Measurements from ENCODE around the gene VIPR2. TPM values are rescaled to one million over a fixed set of nuclear protein-coding genes. Genes with fewer than 3 reads are reported as not detected.
"Not testable (repeated sequence)": the region's sequence is repeated elsewhere in the genome, so short reads cannot be mapped to it uniquely, and the experiment has no call there.

Gene VIPR2
- total RNA-seq, 2 donors from 2014 or later, result 10.9 to 18.2 TPM

DNA sequence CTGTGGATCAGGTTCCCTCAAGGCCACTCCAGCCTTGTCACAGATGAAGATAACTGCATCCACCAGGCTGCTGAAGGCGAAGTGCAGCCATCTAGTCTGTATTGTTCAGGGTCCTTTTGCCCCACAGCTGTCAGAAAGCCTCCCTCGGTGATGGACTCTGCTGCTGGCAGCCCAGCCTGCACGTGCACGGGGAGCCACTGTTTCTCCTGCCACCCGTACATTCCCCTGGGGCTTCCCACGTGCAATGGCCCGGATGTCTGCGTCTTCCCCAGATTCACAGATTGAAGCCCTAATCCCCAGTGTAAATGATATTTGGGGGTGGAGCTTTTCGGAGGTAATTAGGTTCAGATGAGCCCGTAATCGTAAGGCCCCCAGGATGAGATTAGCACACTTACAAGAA, 46.6 kb upstream of the VIPR2 start:
- H3K27ac ChIP-seq, result no peak overlapping the region
- DNase-seq (no peak), ATAC-seq (no peak)
- TF ChIP-seq, protein P1, sequence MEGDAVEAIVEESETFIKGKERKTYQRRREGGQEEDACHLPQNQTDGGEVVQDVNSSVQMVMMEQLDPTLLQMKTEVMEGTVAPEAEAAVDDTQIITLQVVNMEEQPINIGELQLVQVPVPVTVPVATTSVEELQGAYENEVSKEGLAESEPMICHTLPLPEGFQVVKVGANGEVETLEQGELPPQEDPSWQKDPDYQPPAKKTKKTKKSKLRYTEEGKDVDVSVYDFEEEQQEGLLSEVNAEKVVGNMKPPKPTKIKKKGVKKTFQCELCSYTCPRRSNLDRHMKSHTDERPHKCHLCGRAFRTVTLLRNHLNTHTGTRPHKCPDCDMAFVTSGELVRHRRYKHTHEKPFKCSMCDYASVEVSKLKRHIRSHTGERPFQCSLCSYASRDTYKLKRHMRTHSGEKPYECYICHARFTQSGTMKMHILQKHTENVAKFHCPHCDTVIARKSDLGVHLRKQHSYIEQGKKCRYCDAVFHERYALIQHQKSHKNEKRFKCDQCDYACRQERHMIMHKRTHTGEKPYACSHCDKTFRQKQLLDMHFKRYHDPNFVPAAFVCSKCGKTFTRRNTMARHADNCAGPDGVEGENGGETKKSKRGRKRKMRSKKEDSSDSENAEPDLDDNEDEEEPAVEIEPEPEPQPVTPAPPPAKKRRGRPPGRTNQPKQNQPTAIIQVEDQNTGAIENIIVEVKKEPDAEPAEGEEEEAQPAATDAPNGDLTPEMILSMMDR (IDR thresholded peaks at IDR 0.05), result no peak
- no peak for TF ChIP-seq POLR2A (IDR thresholded peaks at IDR 0.05)
- H3K4me1 ChIP-seq, result no peaks in the 10 kb centered on the region
- 66 to 76% methylated on average over 8 to 11 of the region's 11 CpGs for WGBS, 2 donors
- intact Hi-C loops (cut with DNase I), result no loop called here
- H3K9me3 ChIP-seq, result no peaks in the 10 kb centered on the region
- no peak overlapping the region for H3K4me3 ChIP-seq
- no peaks in the 10 kb centered on the region for H3K27me3 ChIP-seq
- H3K36me3 ChIP-seq (replicated peaks in 1 of 2; ENCODE audit: insufficient read depth in 1 of 2, low read depth in 2 of 2), result no peaks in the 10 kb centered on the region

DNA sequence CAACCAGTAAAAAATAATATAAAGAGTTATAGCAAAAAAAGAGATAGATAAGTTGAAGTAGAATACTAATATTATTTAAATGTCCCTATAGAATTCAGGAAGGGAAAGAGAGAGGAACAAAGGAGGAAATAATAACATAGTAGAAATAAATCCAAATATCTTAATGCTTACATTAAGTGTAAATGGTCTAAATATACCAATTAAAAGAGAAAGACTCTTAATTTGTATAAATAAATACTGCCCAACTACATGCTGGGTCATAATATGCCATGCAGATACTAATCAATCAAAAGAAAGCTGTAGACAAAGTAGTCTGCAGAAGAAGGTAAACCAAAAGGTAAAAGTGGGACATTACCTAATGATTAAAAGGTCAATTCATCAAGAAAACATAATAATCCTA, 43.3 kb upstream of the VIPR2 start:
- no peaks in the 10 kb centered on the region for H3K27me3 ChIP-seq
- H3K36me3 ChIP-seq (replicated peaks in 1 of 2; ENCODE audit: insufficient read depth in 1 of 2, low read depth in 2 of 2), result no peaks in the 10 kb centered on the region
- H3K4me3 ChIP-seq, result no peak overlapping the region
- intact Hi-C loops (cut with DNase I), result no loop called here
- H3K4me1 ChIP-seq, result no peaks in the 10 kb centered on the region
- no peaks in the 10 kb centered on the region for H3K9me3 ChIP-seq
- no peak for DNase-seq
- no peak overlapping the region for H3K27ac ChIP-seq
- TF ChIP-seq, protein P1 (IDR thresholded peaks at IDR 0.05), result no peak
- TF ChIP-seq POLR2A (IDR thresholded peaks at IDR 0.05), result no peak
- ATAC-seq, result no peak

DNA sequence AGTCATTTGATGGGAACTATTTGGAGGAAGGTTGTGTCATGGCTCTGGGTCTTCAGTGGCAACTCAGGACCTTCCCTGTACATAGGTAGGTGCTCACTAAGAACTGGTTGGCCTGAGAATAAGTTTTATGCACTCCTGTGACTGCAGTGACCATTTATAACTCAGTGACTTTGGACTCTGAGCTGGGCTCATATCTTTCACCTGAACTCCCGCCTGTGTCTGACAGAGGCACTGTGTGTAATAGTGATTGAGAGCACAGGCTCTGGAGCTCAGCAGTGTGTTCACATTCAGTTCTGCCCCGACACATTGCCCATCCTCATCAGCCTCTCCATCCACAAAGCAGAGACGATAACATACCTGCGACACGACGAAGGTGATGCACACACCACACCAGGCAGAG, 34.6 kb upstream of the VIPR2 start:
- DNase-seq (no peak), ATAC-seq (no peak)
- 84 to 90% methylated on average over 6 of the region's 6 CpGs for WGBS, 2 donors
- no peaks in the 10 kb centered on the region for H3K27me3 ChIP-seq
- no peak for TF ChIP-seq POLR2A (IDR thresholded peaks at IDR 0.05)
- H3K4me3 ChIP-seq, result no peak overlapping the region
- H3K27ac ChIP-seq, result no peak overlapping the region
- H3K9me3 ChIP-seq, result no peaks in the 10 kb centered on the region
- intact Hi-C loops (cut with DNase I), result no loop called here
- H3K4me1 ChIP-seq, result no peaks in the 10 kb centered on the region
- H3K36me3 ChIP-seq (replicated peaks in 1 of 2; ENCODE audit: insufficient read depth in 1 of 2, low read depth in 2 of 2), result no peaks in the 10 kb centered on the region

DNA sequence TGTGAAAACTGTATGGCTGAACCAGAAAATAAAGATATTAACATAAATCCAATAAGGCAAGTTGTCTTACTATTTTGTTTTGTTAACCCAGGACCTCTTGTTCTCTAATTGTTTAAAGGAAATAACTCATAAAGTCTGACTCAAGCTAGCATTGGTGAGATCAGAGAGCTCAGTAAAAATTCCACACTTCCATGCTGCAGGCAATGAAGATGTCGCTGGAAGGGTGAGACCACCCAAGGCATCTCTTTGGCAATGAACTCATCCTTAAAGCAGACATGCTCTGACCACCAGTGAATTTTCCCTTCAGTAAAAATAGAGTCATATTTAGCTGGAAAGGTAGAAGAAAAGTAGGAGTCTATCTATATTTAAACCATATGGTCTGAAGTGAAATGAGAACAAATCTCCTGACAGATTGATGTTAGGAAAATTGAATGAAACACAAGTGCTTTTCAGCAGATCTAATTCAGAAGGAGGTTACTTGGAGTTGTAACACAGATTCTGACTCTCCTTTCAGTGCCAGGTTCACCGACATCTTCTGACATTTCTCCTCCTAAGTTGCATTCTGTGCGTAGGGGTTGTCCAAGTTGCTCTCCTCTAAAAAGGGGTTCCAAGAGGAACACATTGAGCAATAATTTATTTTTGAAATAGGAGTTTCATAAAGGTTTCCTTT, 32.8 kb upstream of the VIPR2 start:
- intact Hi-C loops (cut with DNase I), result no loop called here
- ATAC-seq (no peak), DNase-seq (no peak)
- 84 to 86% methylated on average over 3 of the region's 3 CpGs for WGBS, 2 donors
- TF ChIP-seq POLR2A (IDR thresholded peaks at IDR 0.05), result no peak
- TF ChIP-seq, protein P1 (IDR thresholded peaks at IDR 0.05), result no peak
- Histone ChIP-seq H3K27ac (no peak overlapping the region), H3K4me3 (no peak overlapping the region), H3K36me3 (replicated peaks in 1 of 2; ENCODE audit: insufficient read depth in 1 of 2, low read depth in 2 of 2) (no peaks in the 10 kb centered on the region), H3K9me3 (peaks cover 0 to 4% (median 0%) of the 10 kb centered on the region in 3 donors), H3K4me1 (no peaks in the 10 kb centered on the region), H3K27me3 (no peaks in the 10 kb centered on the region)

DNA sequence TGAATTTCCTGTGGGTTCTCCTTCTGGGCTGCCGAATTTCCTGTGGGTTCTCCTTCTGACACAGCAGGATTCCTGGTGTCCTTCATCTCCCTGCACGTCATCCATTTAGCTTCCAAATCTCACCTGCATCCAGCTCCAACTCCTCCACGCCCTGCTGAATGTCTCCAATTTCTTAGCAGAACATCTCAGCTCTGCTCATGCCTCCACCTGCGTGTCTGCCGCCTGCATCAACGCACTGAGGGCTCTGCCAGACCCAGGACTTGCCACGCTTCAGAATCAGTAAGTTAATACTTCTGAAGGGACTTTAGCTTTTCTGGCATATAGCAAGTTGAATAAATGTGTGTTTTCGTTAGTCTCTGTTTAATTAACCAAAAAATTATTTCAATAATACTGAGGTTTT, 31.1 kb upstream of the VIPR2 start:
- peaks cover 0 to 4% (median 0%) of the 10 kb centered on the region in 3 donors for H3K9me3 ChIP-seq
- no peak for DNase-seq
- no peak for ATAC-seq
- H3K27me3 ChIP-seq, result no peaks in the 10 kb centered on the region
- WGBS, 2 donors, result 79 to 86% methylated on average over 8 of the region's 8 CpGs
- H3K4me1 ChIP-seq, result no peaks in the 10 kb centered on the region
- no peaks in the 10 kb centered on the region for H3K36me3 ChIP-seq (replicated peaks in 1 of 2; ENCODE audit: insufficient read depth in 1 of 2, low read depth in 2 of 2)
- TF ChIP-seq POLR2A (IDR thresholded peaks at IDR 0.05), result no peak
- TF ChIP-seq, protein P1 (IDR thresholded peaks at IDR 0.05), result no peak
- intact Hi-C loops (cut with DNase I), result no loop called here
- no peak overlapping the region for H3K27ac ChIP-seq
- H3K4me3 ChIP-seq, result no peak overlapping the region

DNA sequence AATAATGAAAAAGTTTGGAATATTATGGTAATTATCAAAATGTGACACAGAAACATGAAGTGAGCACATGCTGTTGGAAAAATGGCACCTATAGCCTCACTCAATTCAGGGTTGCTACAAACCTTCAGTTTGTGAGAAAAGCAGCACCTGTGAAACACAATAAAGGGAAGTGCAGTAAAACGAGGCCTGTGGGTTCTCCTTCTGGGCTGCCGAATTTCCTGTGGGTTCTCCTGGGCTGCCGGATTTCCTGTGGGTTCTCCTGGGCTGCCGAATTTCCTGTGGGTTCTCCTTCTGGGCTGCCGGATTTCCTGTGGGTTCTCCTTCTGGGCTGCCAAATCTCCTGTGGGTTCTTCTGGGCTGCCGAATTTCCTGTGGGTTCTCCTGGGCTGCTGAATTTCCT, 30.4 kb upstream of the VIPR2 start:
- ATAC-seq, result not testable (repeated sequence)

More for the DNA sequence above, 30.4 kb upstream of the VIPR2 start:
- intact Hi-C loops (cut with DNase I); H3K27me3 ChIP-seq; H3K9me3 ChIP-seq; H3K27ac ChIP-seq; H3K4me1 ChIP-seq; H3K4me3 ChIP-seq; H3K36me3 ChIP-seq (replicated peaks in 1 of 2; ENCODE audit: insufficient read depth in 1 of 2, low read depth in 2 of 2); DNase-seq: not testable (repeated sequence)
- WGBS, 2 donors, result 57 to 61% methylated on average over 6 of the region's 6 CpGs
